ENCODE data around the gene CPSF3.
A peak's percentile ranks its signal among the peaks of the same experiment; 100 is the strongest.
"Not testable (repeated sequence)": the region's sequence is repeated elsewhere in the genome, so short reads cannot be mapped to it uniquely, and the experiment has no call there.

CPSF3 gene

GRCh38 chr2:9466147-9466683 is 42.8 kb downstream of the CPSF3 start:
- DNase-seq (ENCODE audit: low read depth), result no peak

GRCh38 chr2:9467687-9468086 is 44.2 kb downstream of the CPSF3 start:
- no peak for DNase-seq (ENCODE audit: low read depth)

- no peak for DNase-seq (ENCODE audit: low read depth)
Measured at GRCh38 chr2:9471206-9471605, 47.8 kb downstream of the CPSF3 start.

GRCh38 chr2:9472511-9472910 is 49.1 kb downstream of the CPSF3 start:
- no peak for DNase-seq (ENCODE audit: low read depth)

GRCh38 chr2:9473308-9473984 is 50.0 kb downstream of the CPSF3 start:
- peak; percentile 10 for DNase-seq (ENCODE audit: low read depth)

- peak; percentile 58 for DNase-seq (ENCODE audit: low read depth)
Measured at GRCh38 chr2:9473985-9474360, 50.5 kb downstream of the CPSF3 start.

- DNase-seq (ENCODE audit: low read depth), result peak; percentile 67
Measured at GRCh38 chr2:9474361-9475057, 51.1 kb downstream of the CPSF3 start, which contains the start of gene IAH1. TSS of gene IAH1 (plus strand) at chr2:9474551. CDS start at chr2:9474567, 16 bp downstream.

- DNase-seq (ENCODE audit: low read depth), result no peak
Measured at GRCh38 chr2:9477914-9478313, 54.5 kb downstream of the CPSF3 start.

- DNase-seq (ENCODE audit: low read depth), result no peak
Measured at GRCh38 chr2:9478526-9478925, 55.1 kb downstream of the CPSF3 start.

GRCh38 chr2:9480157-9480556 is 56.7 kb downstream of the CPSF3 start:
- no peak for DNase-seq (ENCODE audit: low read depth)

GRCh38 chr2:9483107-9483506 is 59.7 kb downstream of the CPSF3 start:
- no peak for DNase-seq (ENCODE audit: low read depth)

GRCh38 chr2:9484533-9484932 is 61.1 kb downstream of the CPSF3 start:
- DNase-seq (ENCODE audit: low read depth), result no peak

GRCh38 chr2:9488583-9489547 is 65.4 kb downstream of the CPSF3 start:
- no peak for DNase-seq (ENCODE audit: low read depth)

GRCh38 chr2:9490789-9491188 is 67.3 kb downstream of the CPSF3 start:
- no peak for DNase-seq (ENCODE audit: low read depth)

- no peak for DNase-seq (ENCODE audit: low read depth)
Measured at GRCh38 chr2:9492927-9493326, 69.5 kb downstream of the CPSF3 start.

- no peak for DNase-seq (ENCODE audit: low read depth)
Measured at GRCh38 chr2:9493478-9493877, 70.0 kb downstream of the CPSF3 start.

GRCh38 chr2:9494081-9494480 is 70.6 kb downstream of the CPSF3 start:
- no peak for DNase-seq (ENCODE audit: low read depth)

GRCh38 chr2:9497017-9497416 is 73.6 kb downstream of the CPSF3 start:
- DNase-seq (ENCODE audit: low read depth), result no peak

- no peak for DNase-seq (ENCODE audit: low read depth)
Measured at GRCh38 chr2:9498210-9498609, 74.8 kb downstream of the CPSF3 start.

GRCh38 chr2:9508931-9509330 is 85.5 kb downstream of the CPSF3 start:
- DNase-seq (ENCODE audit: low read depth), result no peak

- not testable (repeated sequence) for DNase-seq (ENCODE audit: low read depth)
Measured at GRCh38 chr2:9513946-9514345, 90.5 kb downstream of the CPSF3 start.

- no peak for DNase-seq (ENCODE audit: low read depth)
Measured at GRCh38 chr2:9517118-9517782, 93.8 kb downstream of the CPSF3 start.
